ENCODE measurements around the gene NDE1.

- TF ChIP-seq POLR2A (IDR thresholded peaks at IDR 0.05; ENCODE audit: low read depth, low read length) (no peak), POLR2AphosphoS5 (IDR thresholded peaks at IDR 0.05; ENCODE audit: low read depth, low read length) (no peak)
Measured at GRCh38 chr16:15741207-15741871, 91.3 kb downstream of the NDE1 start.

All from GM12892 (cell line).